K562 (cell line): ENCODE measurements around the gene DYRK1A. TPM values are rescaled to one million over a fixed set of nuclear protein-coding genes. Genes with fewer than 3 reads are reported as not detected.
A peak's percentile ranks its signal among the peaks of the same experiment; 100 is the strongest.

Experiments
- ATAC-seq: fragments of 200-7000 bp; cut with Tn5 transposase; 3 replicates; pipeline ENCODE4 v1.9.1; 2020; ENCODE audit warnings: moderate library complexity
- BruUV-seq: library from RNA; stranded (reverse); fragments of 400-500 nt; replicated peaks from 2 replicates; lab custom pipeline; 2021; lab: Mats Ljungman, UMichigan
- CTCF ChIA-PET: fragments of 300-600 bp; formaldehyde crosslinking; extraction: SDS; loops from one replicate; lab custom pipeline; 2021; ENCODE audit warnings: low intra/inter-chr PET ratio; lab: Yijun Ruan, JAX
- POLR2A ChIA-PET: fragments of 300-600, 350-650 bp; sonication (Branson Sonifier 250); formaldehyde crosslinking; extraction: SDS; loops from one replicate; lab custom pipeline; 2021; ENCODE audit warnings: antibody characterized with exemption, inconsistent platforms; lab: Yijun Ruan, JAX
- DNase-seq, 4 experiments: peaks; one replicate each; pipeline versions ENCODE4 v3.0.0 to v3.0.0-alpha.2; 2011 to 2018; ENCODE audit warnings: low spot score in 3 of 4, mixed read lengths in 3 of 4; ENCODE audit errors: extremely low read depth in 1 of 4
- FAIRE-seq: peaks from 2 replicates; lab custom pipeline; 2011; peaks lifted over from hg19 to GRCh38; lab: Jason Lieb, UNC
- H2AFZ ChIP-seq: 2 replicates; pipeline ENCODE4 v1.6.0; 2011; ENCODE audit warnings: low read depth, low read length, control low read depth, inconsistent platforms
- H3K27ac ChIP-seq: fragments of 200-600 bp; 3 replicates; pipeline ENCODE4 v1.8.0; 2011; ENCODE audit warnings: low read depth, mild to moderate bottlenecking, control low read depth, inconsistent platforms, low read length, moderate library complexity, mixed read lengths; ENCODE audit errors: extremely low read depth
- H3K27me3 ChIP-seq, 2 experiments: fragments of 300-600 bp in 1 of 2; 2 replicates in 1 of 2; 3 replicates in 1 of 2; pipeline versions ENCODE4 v1.6.0 to v1.8.0; 2011; ENCODE audit warnings: inconsistent platforms in 2 of 2, low read length in 2 of 2, mild to moderate bottlenecking in 1 of 2, mixed read lengths in 1 of 2, moderate library complexity in 1 of 2; ENCODE audit not compliant: control insufficient read depth in 2 of 2, insufficient read depth in 2 of 2
- H3K36me3 ChIP-seq: fragments of 300-600 bp; 3 replicates; pipeline ENCODE4 v1.8.0; 2011; ENCODE audit warnings: mild to moderate bottlenecking, low read length, inconsistent platforms; ENCODE audit not compliant: control insufficient read depth, insufficient read depth
- H3K4me1 ChIP-seq, 2 experiments: fragments of 200-600 bp in 1 of 2; replicated peaks in 1 of 2; 2 replicates in 1 of 2; 3 replicates in 1 of 2; pipeline versions ENCODE4 v1.5.1 to v1.8.0; 2011; ENCODE audit warnings: inconsistent platforms in 2 of 2, low read length in 2 of 2, mild to moderate bottlenecking in 1 of 2, mixed read lengths in 1 of 2, moderate library complexity in 1 of 2; ENCODE audit not compliant: control insufficient read depth in 2 of 2, insufficient read depth in 2 of 2
- H3K4me2 ChIP-seq: 2 replicates; pipeline ENCODE4 v1.6.1; 2011; ENCODE audit warnings: low read length, control low read depth, inconsistent platforms, mixed read lengths; ENCODE audit not compliant: insufficient read depth
- H3K4me3 ChIP-seq: fragments of 200-600 bp; sonication (generic), shearing (Covaris generic); 2 replicates; pipeline ENCODE4 v1.5.1; 2016; ENCODE audit warnings: control low read depth, inconsistent platforms
- H3K79me2 ChIP-seq: fragments of 200-600 bp; 3 replicates; pipeline ENCODE4 v1.8.0; 2011; ENCODE audit warnings: low read length, inconsistent platforms; ENCODE audit not compliant: control insufficient read depth, insufficient read depth
- H3K9ac ChIP-seq, 2 experiments: 2 replicates each; pipeline versions ENCODE4 v1.6.0 to v1.6.1; 2011; ENCODE audit warnings: low read depth in 2 of 2, low read length in 2 of 2, control low read depth in 1 of 2, inconsistent platforms in 1 of 2, mild to moderate bottlenecking in 1 of 2, mixed read lengths in 1 of 2; ENCODE audit not compliant: insufficient read depth in 1 of 2
- H3K9me1 ChIP-seq: one replicate; pipeline ENCODE4 v1.6.0; 2011; ENCODE audit warnings: inconsistent platforms, mild to moderate bottlenecking, low read length, moderate library complexity; ENCODE audit not compliant: control insufficient read depth, insufficient read depth
- H3K9me3 ChIP-seq: replicated peaks from 2 replicates; pipeline ENCODE4 v1.5.1; 2011; ENCODE audit warnings: low read depth, low read length, inconsistent platforms; ENCODE audit not compliant: control insufficient read depth, insufficient read depth
- H4K20me1 ChIP-seq: replicated peaks from 2 replicates; pipeline ENCODE4 v1.6.1; 2011; ENCODE audit warnings: low read length, inconsistent platforms, mixed read lengths; ENCODE audit not compliant: control insufficient read depth, insufficient read depth
- ATF3 ChIP-seq, 2 experiments: fragments of 450-650 bp in 1 of 2; sonication (generic) in 1 of 2; formaldehyde crosslinking in 1 of 2; IDR thresholded peaks in 1 of 2; conservative IDR thresholded peaks in 1 of 2; 2 replicates each; pipeline versions ENCODE4 v1.6.1 to v1.8.1; 2016 to 2023; ENCODE audit warnings: mild to moderate bottlenecking in 2 of 2, moderate library complexity in 2 of 2, inconsistent platforms in 1 of 2, missing genetic modification reagents in 1 of 2
- HDAC1 ChIP-seq, 2 experiments: fragments of 450-650 bp; IDR thresholded peaks; 2 replicates each; pipeline ENCODE4 v1.6.1; 2016 to 2017; ENCODE audit warnings: inconsistent platforms in 1 of 2, mild to moderate bottlenecking in 1 of 2, moderate library complexity in 1 of 2
- JUND ChIP-seq, 2 experiments: IDR thresholded peaks; 2 replicates in 1 of 2; 3 replicates in 1 of 2; pipeline ENCODE4 v1.6.1; 2011; ENCODE audit warnings: borderline replicate concordance in 2 of 2, low read depth in 2 of 2, low read length in 2 of 2, improper control_type of control experiment in 1 of 2, missing biosample characterization in 1 of 2, missing genetic modification characterization in 1 of 2, missing genetic modification reagents in 1 of 2
- MXI1 ChIP-seq: IDR thresholded peaks from 2 replicates; pipeline ENCODE4 v1.6.1; 2011; ENCODE audit warnings: low read depth, mild to moderate bottlenecking, improper control_type of control experiment, low read length
- NFYB ChIP-seq: IDR thresholded peaks from 2 replicates; pipeline ENCODE4 v1.6.1; 2011; ENCODE audit warnings: mild to moderate bottlenecking, moderate library complexity; ENCODE audit not compliant: insufficient read length; ENCODE audit errors: extremely low read depth
- PBX2 ChIP-seq, 2 experiments: IDR thresholded peaks in 1 of 2; conservative IDR thresholded peaks in 1 of 2; 2 replicates each; pipeline ENCODE4 v1.6.1; 2016; ENCODE audit warnings: low read depth in 2 of 2, mild to moderate bottlenecking in 1 of 2, missing compliant biosample characterization in 1 of 2, missing genetic modification characterization in 1 of 2, moderate library complexity in 1 of 2
- PRDM10 ChIP-seq: fragments of 450-650 bp; IDR thresholded peaks from 2 replicates; pipeline ENCODE4 v1.6.1; 2018; ENCODE audit not compliant: partially characterized antibody
- SMARCA4 ChIP-seq: fragments of 450-650 bp; IDR thresholded peaks from 2 replicates; pipeline ENCODE4 v1.6.1; 2016
- TAL1 ChIP-seq: fragments of 450-650 bp; IDR thresholded peaks from 2 replicates; pipeline ENCODE4 v1.6.1; 2016; ENCODE audit warnings: mild to moderate bottlenecking
- WGBS: fragments of 100-300 bp; shearing (Covaris generic); methylation state at CpG from one replicate; pipeline ENCODE4 v1.1.6; 2016; ENCODE audit warnings: low coverage, mixed read lengths; ENCODE audit not compliant: insufficient coverage; ENCODE audit errors: missing lambda C conversion rate; 5-methylcytosine and 5-hydroxymethylcytosine counted together
- in situ Hi-C: fragments of 300-500 bp; cut with MboI; formaldehyde crosslinking; loops from 4 replicates; pipeline ENCODE4 v1.15.0; 2018; ENCODE audit warnings: inconsistent platforms, mixed read lengths
- intact Hi-C: fragments of 100-400 bp; cut with micrococcal nuclease; formaldehyde crosslinking; loops from 2 replicates; pipeline ENCODE4 v1.14.2; 2022
- polyA plus RNA-seq, 8 experiments: library from polyadenylated mRNA; depleted of rRNA in 4 of 8; stranded (reverse) in 5 of 8; unstranded in 3 of 8; fragments of >200 nt; fragmentation: Nextera tagmentation in 2 of 8; fragmentation: Illumina TruSeq in 1 of 8; extraction: Ambion mirVana in 2 of 8; extraction: Trizol in 1 of 8; gene quantifications; 2 replicates each; pipeline versions ENCODE4 v1.2.1 to v1.2.3, GENCODE V29; 2011 to 2014; ENCODE audit warnings: inconsistent platforms in 1 of 8, missing spikeins in 1 of 8
- total RNA-seq, 7 experiments: library from RNA; depleted of rRNA in 6 of 7; stranded (reverse); fragments of >200 nt in 6 of 7; fragmentation: Illumina TruSeq in 2 of 7; extraction: Trizol in 2 of 7; gene quantifications; 2 replicates each; pipeline versions ENCODE4 v1.2.1 to v1.2.3, GENCODE V29; 2011 to 2021; ENCODE audit warnings: low replicate concordance in 1 of 7

The DYRK1A gene
- total and polyA plus RNA-seq, 9 of the 15 experiments (the other 6 are each of a cell fraction or from before 2014, with no cell fraction given): 3.7 to 64.8 (median 42.3) TPM

GRCh38 chr21:37435120-37435519 lies 68.5 kb downstream of the DYRK1A start:
- no peak overlapping the region for H3K4me2 ChIP-seq
- peaks cover 97% of the 10 kb centered on the region for H3K79me2 ChIP-seq
- peaks cover 19% of the 10 kb centered on the region; the same call in 2 of the 3 replicates for H3K36me3 ChIP-seq
- H3K4me1 ChIP-seq: peaks cover 0 to 15% of the 10 kb centered on the region in 2 experiments; a peak in 3 of 5 replicates
- CTCF ChIA-PET: no interaction called here
- no peaks in the 10 kb centered on the region for H3K9me1 ChIP-seq
- POLR2A ChIA-PET: interaction anchor here (0.6 to 3.5 kb wide), 10 partner anchors 11 to 417 kb away, joined by 3 to 14 read pairs (median 3); partner anchors contain the start of gene DYRK1A
- peak; percentile 100 for FAIRE-seq
- ATAC-seq: peak; percentile 100
- in situ Hi-C loops (no loop called here), intact Hi-C loops (loop anchor here (5.0 kb wide), 1 partner anchor 63 kb away; no protein-coding TSS in a partner anchor)
- DNase-seq: peak; percentile 33 to 94 (median 67)
- H4K20me1 ChIP-seq: peaks cover 26% of the 10 kb centered on the region
- H3K9me3 ChIP-seq: no peaks in the 10 kb centered on the region
- WGBS: 14% methylated on average over 6 of the region's 6 CpGs
- no peak overlapping the region for H3K9ac ChIP-seq
- H3K4me3 ChIP-seq: no peak overlapping the region
- H3K27ac ChIP-seq: peak overlapping the region; percentile 24; the same call in 1 of the 3 replicates
- TSS peak; percentile 6 for BruUV-seq
- H2AFZ ChIP-seq: no peak overlapping the region
- no peaks in the 10 kb centered on the region for H3K27me3 ChIP-seq
- TF ChIP-seq PRDM10 (no peak), SMARCA4 (0 out of 2 replicates have a peak, but pooled peaks have one; percentile 25), JUND (IDR thresholded peaks at IDR 0.05; ENCODE audit: borderline replicate concordance, low read depth, low read length) (peak; percentile 31; the same call in 1 of the 2 replicates), JUND (tag; IDR thresholded peaks at IDR 0.05; ENCODE audit: borderline replicate concordance, low read depth, low read length) (no peak; the same call in 2 of the 3 replicates), MXI1 (peak; percentile 63; the same call in 1 of the 2 replicates), TAL1 (no peak), NFYB (peak; percentile 78), PBX2 (CRISPR knock-in tag; IDR thresholded peaks at IDR 0.05; ENCODE audit: low read depth) (peak; percentile 92), PBX2 (tag; conservative IDR thresholded peaks at IDR 0.05; ENCODE audit: low read depth) (peak; percentile 100), HDAC1 (IDR thresholded peaks at IDR 0.05) (no peak), ATF3 (IDR thresholded peaks at IDR 0.05) (no peak), ATF3 (CRISPR knock-in tag; conservative IDR thresholded peaks at IDR 0.05) (0 out of 2 replicates have a peak, but pooled peaks have one; percentile 54)
